B cell (primary cell): ENCODE data around the gene TANC2. TPM values are rescaled to one million over a fixed set of nuclear protein-coding genes. Genes with fewer than 3 reads are reported as not detected.

Source experiments
- ATAC-seq: fragments of 200-7000 bp; cut with Tn5 transposase; one replicate; pipeline ENCODE4 v1.10.0; 2021; ENCODE audit warnings: low read depth, mild to moderate bottlenecking, moderate number of reproducible peaks, moderate library complexity
- CTCF ChIA-PET: fragments of 350-600 bp; sonication (Branson Sonifier 250); formaldehyde crosslinking; loops from one replicate; lab custom pipeline; 2021; ENCODE audit warnings: antibody characterized with exemption, inconsistent platforms; lab: Charles Lee
- POLR2A ChIA-PET: fragments of 350-600 bp; sonication (Branson Sonifier 250); formaldehyde crosslinking; loops from one replicate; lab custom pipeline; 2021; ENCODE audit warnings: antibody characterized with exemption; lab: Charles Lee
- DNase-seq: peaks from one replicate; pipeline ENCODE4 v3.0.0; 2013
- H2AFZ ChIP-seq: 2 replicates; pipeline ENCODE4 v1.6.1; 2012; ENCODE audit warnings: mild to moderate bottlenecking, low read depth, low read length; ENCODE audit not compliant: insufficient read depth, poor library complexity, severe bottlenecking
- H3K27ac ChIP-seq, 2 donors: 1 replicate in 1 of 2; 2 replicates in 1 of 2; pipeline ENCODE4 v1.5.1; 2012 to 2013; ENCODE audit warnings: low read length in 2 of 2, mild to moderate bottlenecking in 2 of 2, moderate library complexity in 1 of 2
- H3K27me3 ChIP-seq, 4 experiments: fragments of 200-600 bp in 1 of 4; sonication (generic) in 1 of 4; replicated peaks in 1 of 4; 1 replicate in 2 of 4; 2 replicates in 2 of 4; pipeline versions ENCODE4 v1.6.1 to v1.7.0; 2013 to 2016; ENCODE audit warnings: low read length in 3 of 4, mild to moderate bottlenecking in 2 of 4, mixed read lengths in 1 of 4, moderate library complexity in 1 of 4; ENCODE audit not compliant: insufficient read depth in 4 of 4, control insufficient read depth in 3 of 4; ENCODE audit errors: control extremely low read depth in 1 of 4
- H3K36me3 ChIP-seq, 2 experiments: replicated peaks in 1 of 2; 1 replicate in 1 of 2; 2 replicates in 1 of 2; pipeline versions ENCODE4 v1.6.1 to v1.7.1; 2013; ENCODE audit warnings: low read length in 1 of 2; ENCODE audit not compliant: insufficient read depth in 2 of 2, control insufficient read depth in 1 of 2; ENCODE audit errors: control extremely low read depth in 1 of 2, extremely low read depth in 1 of 2
- H3K4me1 ChIP-seq, 2 donors: fragments of 200-600 bp in 1 of 2; sonication (generic) in 1 of 2; 1 replicate in 1 of 2; 2 replicates in 1 of 2; pipeline versions ENCODE4 v1.5.1 to v1.6.1; 2013 to 2017; ENCODE audit warnings: low read length in 2 of 2; ENCODE audit not compliant: control insufficient read depth in 2 of 2, insufficient read depth in 2 of 2
- H3K4me2 ChIP-seq: replicated peaks from 2 replicates; pipeline ENCODE3; 2012; ENCODE audit warnings: mild to moderate bottlenecking, low read depth, low read length; ENCODE audit not compliant: poor library complexity, severe bottlenecking
- H3K4me3 ChIP-seq, 5 experiments: fragments of 200-600 bp in 1 of 5; sonication (generic) in 1 of 5; 1 replicate in 3 of 5; 2 replicates in 2 of 5; pipeline versions ENCODE4 v1.5.1 to v1.7.0; 2011 to 2016; ENCODE audit warnings: low read length in 4 of 5, mild to moderate bottlenecking in 4 of 5, low read depth in 2 of 5, control low read depth in 1 of 5, moderate library complexity in 1 of 5; ENCODE audit not compliant: insufficient read depth in 1 of 5; ENCODE audit errors: control extremely low read depth in 1 of 5, extremely low read depth in 1 of 5
- H3K79me2 ChIP-seq: fragments of 200-600 bp; sonication (generic); one replicate; pipeline ENCODE4 v1.6.0; 2016; ENCODE audit warnings: low read length; ENCODE audit not compliant: control insufficient read depth, insufficient read depth
- H3K9ac ChIP-seq: fragments of 200-600 bp; sonication (generic); 2 replicates; pipeline ENCODE4 v1.6.1; 2017; ENCODE audit warnings: mild to moderate bottlenecking, low read length, moderate library complexity
- H3K9me3 ChIP-seq, 3 donors: one replicate each; pipeline versions ENCODE4 v1.6.1 to v1.7.1; 2013; ENCODE audit warnings: low read length in 2 of 3; ENCODE audit not compliant: control insufficient read depth in 2 of 3, insufficient read depth in 1 of 3; ENCODE audit errors: control extremely low read depth in 1 of 3
- H4K20me1 ChIP-seq: 2 replicates; pipeline ENCODE4 v1.6.0; 2012; ENCODE audit warnings: mild to moderate bottlenecking, low read length; ENCODE audit not compliant: insufficient read depth, control insufficient read depth, poor library complexity, severe bottlenecking
- H3K27ac Mint-ChIP-seq: one replicate; pipeline ENCODE4 v1.8.0; 2021; ENCODE audit warnings: mixed read lengths
- H3K27me3 Mint-ChIP-seq: one replicate; pipeline ENCODE4 v1.8.0; 2021; ENCODE audit warnings: mixed read lengths
- H3K4me1 Mint-ChIP-seq: one replicate; pipeline ENCODE4 v1.8.0; 2021; ENCODE audit warnings: mixed read lengths
- H3K4me3 Mint-ChIP-seq: one replicate; pipeline ENCODE4 v1.8.0; 2021; ENCODE audit warnings: mixed read lengths
- H3K9me3 Mint-ChIP-seq: one replicate; pipeline ENCODE4 v1.8.0; 2022; ENCODE audit warnings: mixed read lengths; ENCODE audit not compliant: insufficient read depth
- EZH2 ChIP-seq: IDR thresholded peaks from 2 replicates; pipeline ENCODE4 v1.6.1; 2012; ENCODE audit warnings: borderline replicate concordance, low read depth, mild to moderate bottlenecking, moderate library complexity, low read length; ENCODE audit not compliant: insufficient read depth, poor library complexity, severe bottlenecking
- WGBS: methylation state at CpG from one replicate; pipeline ENCODE4 v1.1.5; 2013; ENCODE audit warnings: missing lambda C conversion rate; ENCODE audit not compliant: insufficient coverage; 5-methylcytosine and 5-hydroxymethylcytosine counted together
- intact Hi-C: fragments of 100-400 bp; cut with micrococcal nuclease; formaldehyde crosslinking; loops from one replicate; pipeline ENCODE4 v1.10.0; 2022
- polyA plus RNA-seq: library from polyadenylated mRNA; depleted of rRNA; stranded (reverse); fragments of >200 nt; gene quantifications from 2 replicates; pipeline ENCODE4 v1.2.3, GENCODE V29; 2012
- total RNA-seq, 2 donors: library from RNA; stranded (reverse); fragments of 120-200 nt in 1 of 2; gene quantifications; 1 replicate in 1 of 2; 2 replicates in 1 of 2; pipeline versions ENCODE4 v1.2.3 to v1.2.4, GENCODE V29; 2013 to 2022
- TF ChIP-seq, protein P1 (sequence below): fragments of 200-600 bp; IDR thresholded peaks from one replicate; pipeline ENCODE4 v1.8.0; 2022; ENCODE audit warnings: antibody characterized with exemption, mild to moderate bottlenecking

TANC2 gene
- total and polyA plus RNA-seq, 2 donors (not counting 1 experiment from before 2014, with no cell fraction given) = 4.6 to 20.4 TPM

DNA sequence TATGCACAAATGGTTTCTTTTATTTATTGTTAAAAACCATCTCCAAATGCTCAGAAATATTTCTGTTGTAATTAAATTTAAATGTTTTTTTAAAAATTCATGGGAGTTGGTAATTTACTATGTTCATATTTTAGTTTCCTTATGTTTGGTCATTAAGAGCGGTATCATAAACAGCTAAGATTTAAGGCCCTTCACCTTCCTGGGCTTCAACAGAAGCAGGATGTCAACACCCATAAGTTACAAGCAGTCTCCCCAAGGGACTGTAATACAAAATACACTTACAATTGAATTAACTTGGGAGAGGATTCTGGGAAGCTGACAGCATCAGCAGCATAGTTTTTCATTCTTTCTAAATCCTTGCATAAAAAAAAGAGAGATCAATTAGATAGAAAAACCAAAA is 30.9 kb upstream of the TANC2 start:
- H3K4me3 Mint-ChIP-seq = no peak overlapping the region
- no peak overlapping the region for H3K27ac Mint-ChIP-seq
- Histone ChIP-seq H3K9me3 (peaks cover 0 to under 1% (median 0%) of the 10 kb centered on the region in 3 donors), H4K20me1 (no peaks in the 10 kb centered on the region), H3K4me2 (no peak overlapping the region), H3K27me3 (peaks cover 0 to 11% (median 3%) of the 10 kb centered on the region in 4 experiments), H3K36me3 (no peaks in the 10 kb centered on the region), H3K79me2 (no peaks in the 10 kb centered on the region), H3K4me3 (no peak overlapping the region), H2AFZ (no peak overlapping the region), H3K9ac (no peak overlapping the region), H3K4me1 (no peaks in the 10 kb centered on the region), H3K27ac (no peak overlapping the region)
- no peaks in the 10 kb centered on the region for H3K4me1 Mint-ChIP-seq
- ChIA-PET CTCF (no interaction called here), POLR2A (no interaction called here)
- intact Hi-C loops = no loop called here
- WGBS = no CpG with 5 or more reads among the region's 1 CpG
- H3K9me3 Mint-ChIP-seq = peaks cover 5% of the 10 kb centered on the region
- peaks cover 43% of the 10 kb centered on the region for H3K27me3 Mint-ChIP-seq
- ATAC-seq (no peak), DNase-seq (no peak)
- TF ChIP-seq EZH2 = no peak

DNA sequence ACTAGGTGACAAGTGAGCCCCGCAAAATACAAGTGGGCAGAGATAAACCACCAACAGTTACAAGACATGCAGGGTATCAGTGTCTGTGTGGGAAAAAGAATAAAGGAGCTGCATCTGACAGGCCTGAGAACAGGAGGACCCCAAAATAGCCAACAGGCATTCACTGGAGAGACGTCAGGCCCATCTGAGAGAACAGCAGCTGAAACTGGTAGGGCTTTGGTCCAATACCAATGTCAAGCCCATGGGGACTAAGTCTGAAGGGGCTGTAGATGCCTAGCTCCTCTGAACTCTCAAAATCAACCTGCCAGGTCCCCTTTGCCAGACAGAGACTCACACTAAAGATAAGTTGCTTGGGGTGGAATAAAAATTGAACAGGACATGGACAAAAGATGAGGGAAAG is 30.5 kb upstream of the TANC2 start:
- TF ChIP-seq, protein P1, sequence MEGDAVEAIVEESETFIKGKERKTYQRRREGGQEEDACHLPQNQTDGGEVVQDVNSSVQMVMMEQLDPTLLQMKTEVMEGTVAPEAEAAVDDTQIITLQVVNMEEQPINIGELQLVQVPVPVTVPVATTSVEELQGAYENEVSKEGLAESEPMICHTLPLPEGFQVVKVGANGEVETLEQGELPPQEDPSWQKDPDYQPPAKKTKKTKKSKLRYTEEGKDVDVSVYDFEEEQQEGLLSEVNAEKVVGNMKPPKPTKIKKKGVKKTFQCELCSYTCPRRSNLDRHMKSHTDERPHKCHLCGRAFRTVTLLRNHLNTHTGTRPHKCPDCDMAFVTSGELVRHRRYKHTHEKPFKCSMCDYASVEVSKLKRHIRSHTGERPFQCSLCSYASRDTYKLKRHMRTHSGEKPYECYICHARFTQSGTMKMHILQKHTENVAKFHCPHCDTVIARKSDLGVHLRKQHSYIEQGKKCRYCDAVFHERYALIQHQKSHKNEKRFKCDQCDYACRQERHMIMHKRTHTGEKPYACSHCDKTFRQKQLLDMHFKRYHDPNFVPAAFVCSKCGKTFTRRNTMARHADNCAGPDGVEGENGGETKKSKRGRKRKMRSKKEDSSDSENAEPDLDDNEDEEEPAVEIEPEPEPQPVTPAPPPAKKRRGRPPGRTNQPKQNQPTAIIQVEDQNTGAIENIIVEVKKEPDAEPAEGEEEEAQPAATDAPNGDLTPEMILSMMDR = no peak
- no peak for TF ChIP-seq EZH2
- DNase-seq (no peak), ATAC-seq (no peak)
- no peaks in the 10 kb centered on the region for H3K4me1 Mint-ChIP-seq
- WGBS = 100% methylated on average over 2 of the region's 2 CpGs
- intact Hi-C loops = no loop called here
- H2AFZ ChIP-seq = no peak overlapping the region
- no peaks in the 10 kb centered on the region for H3K79me2 ChIP-seq
- H3K9ac ChIP-seq = no peak overlapping the region
- peaks cover 0 to 11% (median 3%) of the 10 kb centered on the region in 4 experiments for H3K27me3 ChIP-seq
- H3K27ac Mint-ChIP-seq = no peak overlapping the region
- CTCF ChIA-PET = no interaction called here
- H3K4me1 ChIP-seq = no peaks in the 10 kb centered on the region
- H3K4me2 ChIP-seq = no peak overlapping the region
- H3K27me3 Mint-ChIP-seq = peaks cover 43% of the 10 kb centered on the region
- POLR2A ChIA-PET = no interaction called here
- peaks cover 0 to 5% (median 0%) of the 10 kb centered on the region in 3 donors for H3K9me3 ChIP-seq
- H3K4me3 ChIP-seq = no peak overlapping the region
- H3K27ac ChIP-seq = no peak overlapping the region
- no peak overlapping the region for H3K4me3 Mint-ChIP-seq
- H4K20me1 ChIP-seq = no peaks in the 10 kb centered on the region
- peaks cover 5% of the 10 kb centered on the region for H3K9me3 Mint-ChIP-seq
- no peaks in the 10 kb centered on the region for H3K36me3 ChIP-seq
